ENCODE measurements around the gene CSNK1E. TPM values are rescaled to one million over a fixed set of nuclear protein-coding genes. Genes with fewer than 3 reads are reported as not detected.

CSNK1E gene
- total RNA-seq, 4 donors from 2014 or later: 29.8 to 66.3 (median 40.3) TPM

GRCh38 chr22:38269466-38269865, 47.8 kb downstream of the CSNK1E start:
- Histone ChIP-seq H3K27ac (peak overlapping the region; percentile 91 to 96 (median 96)), H3K27me3 (no peaks in the 10 kb centered on the region), H3K36me3 (no peaks in the 10 kb centered on the region), H3K9me3 (no peaks in the 10 kb centered on the region), H3K4me1 (peaks cover 67 to 74% of the 10 kb centered on the region in 2 donors), H3K4me3 (no peak overlapping the region)
- ATAC-seq (no peak), DNase-seq (no peak)
- in situ Hi-C loops (cut with MboI; ENCODE audit: low sequenced_read_pairs in 4 of 4): loop anchor here in 2 of 4 donors (10.0 to 25.0 kb wide), 2 partner anchors 85 to 93 kb away; no protein-coding TSS in a partner anchor
- intact Hi-C loops (cut with DNase I; ENCODE audit: low total_unique reads): no loop called here
- TF ChIP-seq CTCF (IDR thresholded peaks at IDR 0.05 in 4 of 5, conservative IDR thresholded peaks at IDR 0.05 in 1 of 5) (no peak), POLR2A (IDR thresholded peaks at IDR 0.05) (no peak)

- DNase-seq (no peak), ATAC-seq (peak; percentile 51 to 73)
- intact Hi-C loops (cut with DNase I; ENCODE audit: low total_unique reads) (no loop called here), in situ Hi-C loops (cut with MboI; ENCODE audit: low sequenced_read_pairs in 4 of 4) (loop anchor here in 2 of 4 donors (10.0 to 25.0 kb wide), 2 partner anchors 88 to 95 kb away; no protein-coding TSS in a partner anchor)
- H3K27ac ChIP-seq: peak overlapping the region; percentile 44 to 96 (median 94)
- H3K36me3 ChIP-seq: no peaks in the 10 kb centered on the region
- no peaks in the 10 kb centered on the region for H3K27me3 ChIP-seq
- peaks cover 66 to 79% of the 10 kb centered on the region in 2 donors for H3K4me1 ChIP-seq
- H3K9me3 ChIP-seq: no peaks in the 10 kb centered on the region
- TF ChIP-seq POLR2A (IDR thresholded peaks at IDR 0.05): peak; percentile 27 to 61
- no peak for TF ChIP-seq CTCF (IDR thresholded peaks at IDR 0.05 in 4 of 5, conservative IDR thresholded peaks at IDR 0.05 in 1 of 5)
- H3K4me3 ChIP-seq: peak overlapping the region in 1 of 4 donors; percentile 12
Measured at GRCh38 chr22:38267086-38267485, 50.1 kb downstream of the CSNK1E start.

GRCh38 chr22:38266120-38266519, 51.1 kb downstream of the CSNK1E start:
- in situ Hi-C loops (cut with MboI; ENCODE audit: low sequenced_read_pairs in 4 of 4) (loop anchor here in 2 of 4 donors (10.0 to 25.0 kb wide), 2 partner anchors 89 to 96 kb away; no protein-coding TSS in a partner anchor), intact Hi-C loops (cut with DNase I; ENCODE audit: low total_unique reads) (no loop called here)
- ATAC-seq (no peak), DNase-seq (no peak)
- Histone ChIP-seq H3K27me3 (no peaks in the 10 kb centered on the region), H3K4me1 (peaks cover 66 to 80% of the 10 kb centered on the region in 2 donors), H3K36me3 (no peaks in the 10 kb centered on the region), H3K4me3 (no peak overlapping the region), H3K9me3 (no peaks in the 10 kb centered on the region), H3K27ac (peak overlapping the region; percentile 44 to 96 (median 94))
- TF ChIP-seq POLR2A (IDR thresholded peaks at IDR 0.05) (no peak), CTCF (IDR thresholded peaks at IDR 0.05 in 4 of 5, conservative IDR thresholded peaks at IDR 0.05 in 1 of 5) (no peak)

GRCh38 chr22:38264322-38264843, 52.9 kb downstream of the CSNK1E start:
- Histone ChIP-seq H3K27ac (peak overlapping the region in 3 of 4 donors; percentile 33 to 96 (median 91)), H3K4me3 (no peak overlapping the region), H3K4me1 (peaks cover 60 to 76% of the 10 kb centered on the region in 2 donors), H3K27me3 (no peaks in the 10 kb centered on the region), H3K9me3 (no peaks in the 10 kb centered on the region), H3K36me3 (no peaks in the 10 kb centered on the region)
- ATAC-seq (no peak), DNase-seq (no peak)
- in situ Hi-C loops (cut with MboI; ENCODE audit: low sequenced_read_pairs in 4 of 4) (loop anchor here in 3 of 4 donors (5.0 to 25.0 kb wide), 3 partner anchors 88 to 98 kb away; no protein-coding TSS in a partner anchor), intact Hi-C loops (cut with DNase I; ENCODE audit: low total_unique reads) (no loop called here)
- TF ChIP-seq POLR2A (IDR thresholded peaks at IDR 0.05): no peak
- no peak for TF ChIP-seq CTCF (IDR thresholded peaks at IDR 0.05 in 4 of 5, conservative IDR thresholded peaks at IDR 0.05 in 1 of 5)

All from gastrocnemius medialis (tissue), 4 donors.